Smooth muscle cell (in vitro differentiated cells): ENCODE data around the gene PATE4. TPM values are rescaled to one million over a fixed set of nuclear protein-coding genes. Genes with fewer than 3 reads are reported as not detected.

ENCODE experiments used
- DNase-seq: peaks from one replicate; lab custom pipeline; 2025; ENCODE audit not compliant: unreplicated experiment; lab: John Stamatoyannopoulos, UW
- H2AFZ ChIP-seq: fragments of 200-600 bp; sonication (generic); 2 replicates; pipeline ENCODE4 v1.6.0; 2016; ENCODE audit warnings: antibody characterized with exemption, low read depth, mild to moderate bottlenecking
- H3F3A ChIP-seq: fragments of 200-600 bp; sonication (generic); 2 replicates; pipeline ENCODE4 v1.6.0; 2017; ENCODE audit warnings: antibody characterized with exemption, low read depth
- H3K27ac ChIP-seq: fragments of 200-600 bp; sonication (generic); 2 replicates; pipeline ENCODE4 v1.5.1; 2016; ENCODE audit warnings: low read depth, mild to moderate bottlenecking
- H3K27me3 ChIP-seq: fragments of 200-600 bp; sonication (generic); 2 replicates; pipeline ENCODE4 v1.6.1; 2016; ENCODE audit warnings: low read depth, mild to moderate bottlenecking
- H3K36me3 ChIP-seq: fragments of 200-600 bp; sonication (generic); 2 replicates; pipeline ENCODE4 v1.5.1; 2016; ENCODE audit warnings: low read depth
- H3K4me1 ChIP-seq: fragments of 200-600 bp; sonication (generic); 2 replicates; pipeline ENCODE4 v1.5.1; 2016; ENCODE audit warnings: low read depth
- H3K4me2 ChIP-seq: fragments of 200-600 bp; sonication (generic); 2 replicates; pipeline ENCODE4 v1.6.0; 2016; ENCODE audit warnings: mild to moderate bottlenecking
- H3K4me3 ChIP-seq: fragments of 200-600 bp; sonication (generic); 2 replicates; pipeline ENCODE4 v1.5.1; 2016; ENCODE audit warnings: mild to moderate bottlenecking
- H3K79me2 ChIP-seq: fragments of 200-600 bp; sonication (generic); 2 replicates; pipeline ENCODE4 v1.6.0; 2016; ENCODE audit warnings: low read depth, mild to moderate bottlenecking
- H3K9ac ChIP-seq: fragments of 200-600 bp; sonication (generic); 2 replicates; pipeline ENCODE4 v1.6.0; 2016; ENCODE audit warnings: low read depth
- H3K9me3 ChIP-seq: fragments of 200-600 bp; sonication (generic); replicated peaks from 2 replicates; pipeline ENCODE4 v1.5.1; 2016; ENCODE audit warnings: low read depth
- H4K20me1 ChIP-seq: fragments of 200-600 bp; sonication (generic); 2 replicates; pipeline ENCODE4 v1.6.0; 2016; ENCODE audit warnings: low read depth
- CTCF ChIP-seq: fragments of 200-600 bp; sonication (generic); IDR thresholded peaks from 2 replicates; pipeline ENCODE4 v1.5.1; 2017; ENCODE audit warnings: borderline replicate concordance, mild to moderate bottlenecking, antibody characterized with exemption; ENCODE audit not compliant: insufficient read depth, poor library complexity, severe bottlenecking
- WGBS: methylation state at CpG from one replicate; pipeline ENCODE4 v1.1.7; 2016; ENCODE audit warnings: low lambda C conversion rate; 5-methylcytosine and 5-hydroxymethylcytosine counted together
- polyA plus RNA-seq: library from polyadenylated mRNA; unstranded; fragments of >200 nt; fragmentation: Nextera tagmentation; extraction: Ambion mirVana; gene quantifications from 2 replicates; pipeline ENCODE4 v1.2.1, GENCODE V29; 2016
- total RNA-seq: library from RNA; depleted of rRNA; stranded (reverse); fragments of >200 nt; gene quantifications from 2 replicates; pipeline ENCODE4 v1.2.3, GENCODE V29; 2014

The PATE4 gene
- total and polyA plus RNA-seq, 2 experiments from 2014 or later = not detected

- H3K4me1 ChIP-seq = peaks cover 5% of the 10 kb centered on the region
- H3K9me3 ChIP-seq = no peaks in the 10 kb centered on the region
- H3K4me3 ChIP-seq = no peak overlapping the region
- peaks cover 3% of the 10 kb centered on the region for H4K20me1 ChIP-seq
- H3K27me3 ChIP-seq = no peaks in the 10 kb centered on the region
- peaks cover 6% of the 10 kb centered on the region for H3K79me2 ChIP-seq
- H3K27ac ChIP-seq = no peak overlapping the region
- TF ChIP-seq CTCF = no peak
- H3K4me2 ChIP-seq = no peak overlapping the region
- DNase-seq = no peak
- H3K36me3 ChIP-seq = no peaks in the 10 kb centered on the region
- H3K9ac ChIP-seq = no peak overlapping the region
- H2AFZ ChIP-seq = no peak overlapping the region
- WGBS = 86% methylated on average over 24 of the region's 24 CpGs
- H3F3A ChIP-seq = no peaks in the 10 kb centered on the region
Observed at GRCh38 chr11:125886997-125887372, 53.9 kb downstream of the PATE4 start.

- no peaks in the 10 kb centered on the region for H3F3A ChIP-seq
- WGBS = 4% methylated on average over 87 of the region's 91 CpGs
- H2AFZ ChIP-seq = peak within 1 kb of the TSS; percentile 87
- peak within 1 kb of the TSS; percentile 91 for H3K4me2 ChIP-seq
- TF ChIP-seq CTCF = no peak
- peaks cover 6% of the 10 kb centered on the region for H3K79me2 ChIP-seq
- peaks cover 5% of the 10 kb centered on the region for H3K4me1 ChIP-seq
- H3K4me3 ChIP-seq = peak within 1 kb of the TSS; percentile 72
- H3K9ac ChIP-seq = peak within 1 kb of the TSS; percentile 62
- H3K27ac ChIP-seq = peak within 1 kb of the TSS; percentile 28
- no peaks in the 10 kb centered on the region for H3K27me3 ChIP-seq
- no peaks in the 10 kb centered on the region for H3K36me3 ChIP-seq
- peaks cover 3% of the 10 kb centered on the region for H4K20me1 ChIP-seq
- no peaks in the 10 kb centered on the region for H3K9me3 ChIP-seq
- DNase-seq = peak; percentile 88
Observed at GRCh38 chr11:125887373-125888324, 54.5 kb downstream of the PATE4 start, which contains the start of gene HYLS1. Gene HYLS1, plus strand, starts transcription at chr11:125887668. Its CDS starts 11,701 bp downstream, at chr11:125899369.

Other genes starting within 250 kb of the PATE4 start
- 241 and 302 TPM in 2 replicates for gene STT3A, start 240.5 kb upstream of the PATE4 start, total RNA-seq
- gene STT3A, start 240.5 kb upstream of the PATE4 start, polyA plus RNA-seq = 184 and 216 TPM in 2 replicates
- 24.5 and 27.6 TPM in 2 replicates for gene CHEK1, start 208.2 kb upstream of the PATE4 start, total RNA-seq
- 18.3 and 18.4 TPM in 2 replicates for gene CHEK1, start 208.2 kb upstream of the PATE4 start, polyA plus RNA-seq
- not detected in 2 replicates for gene ACRV1, start 152.5 kb upstream of the PATE4 start, total RNA-seq
- gene ACRV1, start 152.5 kb upstream of the PATE4 start, polyA plus RNA-seq = 0.25 and 0.37 TPM in 2 replicates
- gene PATE1, start 87.0 kb upstream of the PATE4 start, total RNA-seq = not detected in 2 replicates
- gene PATE1, start 87.0 kb upstream of the PATE4 start, polyA plus RNA-seq = not detected in 2 replicates
- not detected in 2 replicates for gene PATE2, start 54.5 kb upstream of the PATE4 start, total RNA-seq
- 0.37 TPM in 1 of 2 replicates, not detected in the other for gene PATE2, start 54.5 kb upstream of the PATE4 start, polyA plus RNA-seq
- not detected in 2 replicates for gene PATE3, start 45.2 kb upstream of the PATE4 start, total RNA-seq
- not detected in 2 replicates for gene PATE3, start 45.2 kb upstream of the PATE4 start, polyA plus RNA-seq
- 2.3 and 6.4 TPM in 2 replicates for gene HYLS1, start 54.4 kb downstream of the PATE4 start, total RNA-seq
- gene HYLS1, start 54.4 kb downstream of the PATE4 start, polyA plus RNA-seq = 2.6 and 4.1 TPM in 2 replicates
- gene PUS3, start 69.9 kb downstream of the PATE4 start, total RNA-seq = 10.9 and 20.3 TPM in 2 replicates
- gene PUS3, start 69.9 kb downstream of the PATE4 start, polyA plus RNA-seq = 9.9 and 12.2 TPM in 2 replicates
- gene DDX25, start 71.2 kb downstream of the PATE4 start, total RNA-seq = 0.09 TPM in 1 of 2 replicates, not detected in the other
- 0.12 TPM in 1 of 2 replicates, not detected in the other for gene DDX25, start 71.2 kb downstream of the PATE4 start, polyA plus RNA-seq
- not detected in 2 replicates for gene VSIG10L2, start 112.7 kb downstream of the PATE4 start, total RNA-seq
- not detected in 2 replicates for gene VSIG10L2, start 112.7 kb downstream of the PATE4 start, polyA plus RNA-seq
- 14.8 and 21.1 TPM in 2 replicates for gene CDON, start 229.6 kb downstream of the PATE4 start, total RNA-seq
- 1.6 and 7.0 TPM in 2 replicates for gene CDON, start 229.6 kb downstream of the PATE4 start, polyA plus RNA-seq